Bronchial epithelial cell (primary cell): ENCODE results near the gene ADARB2. TPM values are rescaled to one million over a fixed set of nuclear protein-coding genes. Genes with fewer than 3 reads are reported as not detected.

Experiments used
- DNase-seq: peaks from one replicate; pipeline ENCODE4 v3.0.0-alpha.2; 2010; ENCODE audit warnings: low read depth
- FAIRE-seq: peaks from 2 replicates; lab custom pipeline; 2011; peaks lifted over from hg19 to GRCh38; lab: Jason Lieb, UNC
- H3K27me3 ChIP-seq: 2 replicates; pipeline ENCODE4 v1.5.1; 2011; ENCODE audit warnings: low read length; ENCODE audit not compliant: control insufficient read depth, insufficient read depth
- H3K36me3 ChIP-seq: 2 replicates; pipeline ENCODE4 v1.5.1; 2011; ENCODE audit warnings: low read length; ENCODE audit not compliant: control insufficient read depth, insufficient read depth
- H3K4me3 ChIP-seq: 2 replicates; pipeline ENCODE4 v1.5.1; 2011; ENCODE audit warnings: mild to moderate bottlenecking, low read depth, low read length, control low read depth
- total RNA-seq: library from RNA; depleted of rRNA; stranded (reverse); fragments of >200 nt; gene quantifications from 2 replicates; pipeline ENCODE4 v1.2.1, GENCODE V29; 2014
- TF ChIP-seq, protein P1 (sequence below): IDR thresholded peaks from 2 replicates; pipeline ENCODE4 v1.5.1; 2011; ENCODE audit warnings: mild to moderate bottlenecking, moderate library complexity, low read length, control low read depth, inconsistent platforms; ENCODE audit not compliant: insufficient read depth, severe bottlenecking

ADARB2 gene
- total RNA-seq, 1 donor from 2014 or later = not detected

DNA sequence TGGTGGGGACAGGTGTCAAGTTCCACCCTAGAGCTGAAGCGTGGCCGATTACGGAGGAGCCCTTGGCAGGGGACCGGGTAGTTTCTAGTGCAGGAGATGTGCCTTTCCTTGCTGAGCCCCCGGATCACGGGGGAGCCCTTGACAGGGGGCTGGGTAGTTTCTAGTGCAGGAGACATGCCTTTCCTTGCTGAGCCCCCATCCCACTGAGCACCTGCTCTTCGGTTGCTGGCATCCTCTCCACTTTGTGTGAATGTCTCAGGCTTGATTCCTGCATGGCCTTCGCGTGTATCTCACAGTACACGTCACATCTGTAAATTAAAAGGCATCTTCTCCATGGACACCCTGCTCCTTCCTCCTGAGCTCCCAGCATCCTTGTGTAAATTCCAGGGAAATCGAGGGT, 263.5 kb downstream of the ADARB2 start:
- Histone ChIP-seq H3K36me3 (no peaks in the 10 kb centered on the region), H3K27me3 (no peaks in the 10 kb centered on the region), H3K4me3 (no peak overlapping the region)
- no peak for DNase-seq
- TF ChIP-seq, protein P1, sequence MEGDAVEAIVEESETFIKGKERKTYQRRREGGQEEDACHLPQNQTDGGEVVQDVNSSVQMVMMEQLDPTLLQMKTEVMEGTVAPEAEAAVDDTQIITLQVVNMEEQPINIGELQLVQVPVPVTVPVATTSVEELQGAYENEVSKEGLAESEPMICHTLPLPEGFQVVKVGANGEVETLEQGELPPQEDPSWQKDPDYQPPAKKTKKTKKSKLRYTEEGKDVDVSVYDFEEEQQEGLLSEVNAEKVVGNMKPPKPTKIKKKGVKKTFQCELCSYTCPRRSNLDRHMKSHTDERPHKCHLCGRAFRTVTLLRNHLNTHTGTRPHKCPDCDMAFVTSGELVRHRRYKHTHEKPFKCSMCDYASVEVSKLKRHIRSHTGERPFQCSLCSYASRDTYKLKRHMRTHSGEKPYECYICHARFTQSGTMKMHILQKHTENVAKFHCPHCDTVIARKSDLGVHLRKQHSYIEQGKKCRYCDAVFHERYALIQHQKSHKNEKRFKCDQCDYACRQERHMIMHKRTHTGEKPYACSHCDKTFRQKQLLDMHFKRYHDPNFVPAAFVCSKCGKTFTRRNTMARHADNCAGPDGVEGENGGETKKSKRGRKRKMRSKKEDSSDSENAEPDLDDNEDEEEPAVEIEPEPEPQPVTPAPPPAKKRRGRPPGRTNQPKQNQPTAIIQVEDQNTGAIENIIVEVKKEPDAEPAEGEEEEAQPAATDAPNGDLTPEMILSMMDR = no peak
- FAIRE-seq = no peak

DNA sequence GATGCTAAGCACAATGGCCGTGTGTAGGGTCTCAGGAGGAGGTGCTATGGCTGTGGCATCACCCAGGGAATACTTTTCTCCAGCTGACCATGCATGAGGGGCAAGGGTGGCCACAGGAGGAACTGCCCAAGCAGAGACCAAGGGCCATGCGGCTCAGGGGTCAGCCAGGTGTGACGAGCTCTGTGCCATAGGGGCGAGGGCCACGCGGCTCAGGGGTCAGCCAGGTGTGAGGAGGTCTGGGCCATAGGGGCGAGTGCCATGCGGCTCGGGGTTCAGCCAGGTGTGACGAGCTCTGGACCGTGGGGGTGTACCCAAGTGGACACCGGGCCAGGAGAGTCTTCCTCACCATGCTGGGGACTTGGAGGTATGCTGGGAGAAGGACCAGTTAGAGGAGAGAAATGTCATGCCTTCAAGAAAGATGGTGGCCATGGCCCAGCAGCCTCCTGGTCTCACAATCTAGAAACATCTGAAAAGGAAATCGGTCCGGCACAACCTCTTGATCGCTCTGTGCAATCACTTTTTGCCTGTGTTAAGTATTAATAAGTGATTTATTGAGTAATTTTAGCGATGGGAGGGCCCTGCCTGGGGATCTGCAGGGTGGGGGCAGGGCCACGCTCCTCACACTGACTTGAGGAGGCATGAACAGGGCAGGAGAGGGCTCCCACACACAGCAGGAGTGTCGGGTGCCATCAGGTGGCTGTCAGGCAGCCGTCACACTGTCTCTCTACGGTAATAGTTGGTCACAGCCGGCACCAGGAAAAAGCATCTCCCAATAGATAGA, 265.0 kb downstream of the ADARB2 start:
- TF ChIP-seq, protein P1 = no peak
- Histone ChIP-seq H3K36me3 (no peaks in the 10 kb centered on the region), H3K4me3 (no peak overlapping the region), H3K27me3 (no peaks in the 10 kb centered on the region)
- FAIRE-seq = no peak
- no peak for DNase-seq

DNA sequence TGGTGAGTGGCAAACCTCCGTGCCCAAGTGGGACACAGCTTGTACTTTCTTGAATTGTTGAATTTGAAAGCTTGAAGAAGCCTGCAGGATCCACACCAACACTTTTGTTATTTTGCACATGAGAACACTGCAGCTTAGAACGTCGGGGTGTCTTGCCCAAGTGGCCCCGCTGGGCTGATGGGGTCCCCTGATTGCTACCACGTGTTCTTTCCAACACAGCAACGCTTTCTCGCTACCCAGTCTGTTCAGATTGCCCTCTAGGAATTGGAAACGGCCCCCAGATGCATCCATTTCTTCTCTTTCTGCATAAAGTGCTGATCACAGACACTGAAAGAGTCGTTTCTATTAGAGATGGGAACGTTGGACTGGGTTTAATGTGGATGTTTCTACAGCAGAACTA, 268.5 kb downstream of the ADARB2 start:
- TF ChIP-seq, protein P1 = no peak
- FAIRE-seq = no peak
- H3K27me3 ChIP-seq = no peaks in the 10 kb centered on the region
- no peak for DNase-seq
- H3K4me3 ChIP-seq = no peak overlapping the region
- H3K36me3 ChIP-seq = no peaks in the 10 kb centered on the region

DNA sequence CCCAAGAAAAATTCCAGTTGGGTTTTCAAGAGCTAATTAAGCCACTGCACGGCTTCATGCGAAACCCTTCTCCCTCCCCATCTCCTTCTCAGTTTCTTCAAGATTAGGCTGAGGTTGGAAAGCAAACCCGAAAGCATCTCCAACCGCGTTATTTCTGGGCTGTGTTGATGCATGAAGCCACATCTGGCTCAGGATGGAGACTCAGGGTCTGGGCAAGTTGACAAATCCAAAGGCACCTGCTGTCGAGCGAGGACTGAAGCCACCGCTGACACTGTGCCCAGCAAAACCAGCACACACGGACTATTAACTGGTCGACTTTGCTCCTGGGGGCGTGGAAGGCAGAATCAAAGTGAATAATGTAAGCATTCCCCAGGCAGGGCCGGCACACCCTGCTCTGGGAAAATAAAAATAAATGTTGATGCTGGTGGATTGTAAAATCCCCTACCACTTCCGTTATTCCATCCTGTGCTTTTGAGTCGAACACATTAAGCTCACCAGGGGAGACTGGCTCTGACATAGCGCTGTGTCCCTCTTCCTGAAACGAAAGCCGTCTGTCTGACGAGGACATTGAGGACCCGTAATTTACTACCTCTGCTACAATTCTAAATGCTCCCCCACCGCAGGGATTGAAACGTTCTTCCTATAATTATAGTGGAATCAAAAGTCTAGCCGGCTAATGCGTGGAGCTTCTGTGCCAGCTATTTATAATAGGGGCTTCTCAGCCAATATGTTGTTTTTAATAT, 269.8 kb downstream of the ADARB2 start:
- no peaks in the 10 kb centered on the region for H3K27me3 ChIP-seq
- TF ChIP-seq, protein P1 = no peak
- no peaks in the 10 kb centered on the region for H3K36me3 ChIP-seq
- no peak for FAIRE-seq
- DNase-seq = no peak
- H3K4me3 ChIP-seq = no peak overlapping the region

DNA sequence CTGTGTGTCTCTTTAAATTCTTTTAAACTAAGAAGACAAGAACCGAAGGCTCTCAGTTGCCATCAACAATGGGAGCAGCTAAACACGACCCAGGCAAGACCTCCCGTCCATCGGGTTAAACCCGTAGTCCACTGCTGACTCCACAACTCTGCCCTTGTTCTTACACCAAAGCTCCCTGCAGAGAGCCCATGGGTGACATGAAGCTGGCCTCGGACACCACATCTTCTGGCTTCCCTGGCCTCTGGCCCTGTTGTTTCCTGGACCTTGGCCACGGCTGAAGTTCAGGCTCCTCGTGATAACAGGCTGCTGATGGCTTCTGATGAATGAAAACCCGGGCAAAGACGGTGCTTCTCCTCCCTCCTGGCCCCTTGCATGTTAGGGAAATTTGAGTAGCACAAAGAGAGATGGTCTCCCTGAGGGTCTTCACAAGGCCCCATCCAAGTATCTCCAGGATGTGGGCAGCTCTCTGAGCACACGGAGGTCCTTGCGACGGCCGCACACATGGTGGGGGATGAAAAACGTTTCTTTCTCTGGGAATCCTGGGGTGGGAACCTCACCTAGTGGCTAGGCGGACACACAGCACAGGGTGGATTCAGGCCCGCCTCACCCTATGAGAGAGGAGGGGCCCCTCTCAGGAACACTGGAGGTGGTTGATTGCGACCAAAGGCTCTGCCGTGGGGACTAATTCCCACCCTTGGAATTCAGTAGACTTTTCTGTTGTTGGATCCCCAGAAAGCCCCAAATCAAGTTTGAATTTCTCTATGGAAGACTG, 271.1 kb downstream of the ADARB2 start:
- Histone ChIP-seq H3K36me3 (no peaks in the 10 kb centered on the region), H3K27me3 (no peaks in the 10 kb centered on the region), H3K4me3 (no peak overlapping the region)
- TF ChIP-seq, protein P1 = no peak
- no peak for DNase-seq
- no peak for FAIRE-seq
